Measurements from ENCODE around the gene CDC23. TPM values are rescaled to one million over a fixed set of nuclear protein-coding genes. Genes with fewer than 3 reads are reported as not detected.
"Not testable (repeated sequence)": the region's sequence is repeated elsewhere in the genome, so short reads cannot be mapped to it uniquely, and the experiment has no call there.

CDC23 gene
- total RNA-seq: 10 to 100 TPM; 15.0 to 31.3 (median 22.0) TPM

GRCh38 chr5:138213161-138214029, at the start of gene CDC23:
CDC23 (minus strand) TSS chr5:138213323; CDS start chr5:138213312, 11 bp downstream.
- Histone ChIP-seq H3K4me3 (peak within 1 kb of the TSS; percentile 63 to 97 (median 87)), H3K36me3 (no peaks in the 10 kb centered on the region), H3K9me3 (no peaks in the 10 kb centered on the region), H3K27me3 (no peaks in the 10 kb centered on the region), H3K4me1 (peaks cover 0 to 6% of the 10 kb centered on the region in 2 donors), H3K27ac (peak within 1 kb of the TSS; percentile 83 to 85)
- intact Hi-C loops (cut with DNase I; ENCODE audit: low total_unique reads): no loop called here
- DNase-seq (ENCODE audit: low spot score in 2 of 2): peak; percentile 90 to 96
- TF ChIP-seq POLR2AphosphoS5 (IDR thresholded peaks at IDR 0.05) (peak; percentile 53 to 91 (median 76)), CTCF (IDR thresholded peaks at IDR 0.05) (no peak), POLR2A (IDR thresholded peaks at IDR 0.05) (peak; percentile 27)

- Histone ChIP-seq H3K9me3 (no peaks in the 10 kb centered on the region), H3K27ac (no peak overlapping the region), H3K4me3 (no peak overlapping the region), H3K4me1 (no peaks in the 10 kb centered on the region), H3K27me3 (no peaks in the 10 kb centered on the region), H3K36me3 (no peaks in the 10 kb centered on the region)
- TF ChIP-seq CTCF (IDR thresholded peaks at IDR 0.05): no peak
- no peak for TF ChIP-seq POLR2A (IDR thresholded peaks at IDR 0.05)
- no peak for TF ChIP-seq POLR2AphosphoS5 (IDR thresholded peaks at IDR 0.05)
- DNase-seq (ENCODE audit: low spot score in 2 of 2): no peak
- intact Hi-C loops (cut with DNase I; ENCODE audit: low total_unique reads): no loop called here
Observed at GRCh38 chr5:138258704-138259292, 45.7 kb upstream of the CDC23 start.

GRCh38 chr5:138257583-138257982, 44.5 kb upstream of the CDC23 start:
- TF ChIP-seq POLR2A (IDR thresholded peaks at IDR 0.05) (no peak), CTCF (IDR thresholded peaks at IDR 0.05) (no peak), POLR2AphosphoS5 (IDR thresholded peaks at IDR 0.05) (no peak)
- Histone ChIP-seq H3K27me3 (no peaks in the 10 kb centered on the region), H3K4me1 (no peaks in the 10 kb centered on the region), H3K36me3 (no peaks in the 10 kb centered on the region), H3K27ac (no peak overlapping the region), H3K9me3 (no peaks in the 10 kb centered on the region), H3K4me3 (no peak overlapping the region)
- intact Hi-C loops (cut with DNase I; ENCODE audit: low total_unique reads): no loop called here
- no peak for DNase-seq (ENCODE audit: low spot score in 2 of 2)

GRCh38 chr5:138252944-138253343, 39.8 kb upstream of the CDC23 start:
- H3K27me3 ChIP-seq: no peaks in the 10 kb centered on the region
- H3K9me3 ChIP-seq: no peaks in the 10 kb centered on the region
- TF ChIP-seq POLR2A (IDR thresholded peaks at IDR 0.05) (no peak), CTCF (IDR thresholded peaks at IDR 0.05) (no peak), POLR2AphosphoS5 (IDR thresholded peaks at IDR 0.05) (no peak)
- no peak overlapping the region for H3K4me3 ChIP-seq
- H3K36me3 ChIP-seq: no peaks in the 10 kb centered on the region
- H3K4me1 ChIP-seq: no peaks in the 10 kb centered on the region
- DNase-seq (ENCODE audit: low spot score in 2 of 2): no peak
- intact Hi-C loops (cut with DNase I; ENCODE audit: low total_unique reads): no loop called here
- H3K27ac ChIP-seq: no peak overlapping the region

GRCh38 chr5:138247800-138248199, 34.7 kb upstream of the CDC23 start:
- H3K27me3 ChIP-seq; DNase-seq (ENCODE audit: low spot score in 2 of 2); H3K4me3 ChIP-seq; H3K9me3 ChIP-seq; H3K27ac ChIP-seq; intact Hi-C loops (cut with DNase I; ENCODE audit: low total_unique reads); H3K36me3 ChIP-seq; H3K4me1 ChIP-seq: not testable (repeated sequence)

Measured in breast epithelium (tissue), 4 donors.